ENCODE results near the gene CRAMP1.

DNA sequence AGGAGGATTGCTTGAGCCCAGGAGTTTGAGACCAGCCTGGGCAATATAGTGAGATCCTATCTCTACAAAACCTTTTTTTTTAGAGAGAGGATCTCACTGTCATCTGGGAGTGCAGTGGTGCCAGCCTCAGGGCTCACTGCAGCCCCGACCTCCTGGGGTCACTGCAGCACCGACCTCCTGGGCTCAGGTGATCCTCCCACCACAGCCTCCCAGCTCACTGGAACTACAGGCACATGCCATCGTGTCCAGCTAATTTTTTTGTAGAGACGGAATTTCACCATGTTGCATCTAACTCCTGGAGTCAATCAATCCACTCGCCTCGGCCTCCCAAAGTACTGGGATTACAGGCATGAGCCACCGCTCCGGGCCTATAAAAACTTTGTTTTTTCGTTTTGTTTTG lies 109.2 kb downstream of the CRAMP1 start:
- TF ChIP-seq, protein P1, sequence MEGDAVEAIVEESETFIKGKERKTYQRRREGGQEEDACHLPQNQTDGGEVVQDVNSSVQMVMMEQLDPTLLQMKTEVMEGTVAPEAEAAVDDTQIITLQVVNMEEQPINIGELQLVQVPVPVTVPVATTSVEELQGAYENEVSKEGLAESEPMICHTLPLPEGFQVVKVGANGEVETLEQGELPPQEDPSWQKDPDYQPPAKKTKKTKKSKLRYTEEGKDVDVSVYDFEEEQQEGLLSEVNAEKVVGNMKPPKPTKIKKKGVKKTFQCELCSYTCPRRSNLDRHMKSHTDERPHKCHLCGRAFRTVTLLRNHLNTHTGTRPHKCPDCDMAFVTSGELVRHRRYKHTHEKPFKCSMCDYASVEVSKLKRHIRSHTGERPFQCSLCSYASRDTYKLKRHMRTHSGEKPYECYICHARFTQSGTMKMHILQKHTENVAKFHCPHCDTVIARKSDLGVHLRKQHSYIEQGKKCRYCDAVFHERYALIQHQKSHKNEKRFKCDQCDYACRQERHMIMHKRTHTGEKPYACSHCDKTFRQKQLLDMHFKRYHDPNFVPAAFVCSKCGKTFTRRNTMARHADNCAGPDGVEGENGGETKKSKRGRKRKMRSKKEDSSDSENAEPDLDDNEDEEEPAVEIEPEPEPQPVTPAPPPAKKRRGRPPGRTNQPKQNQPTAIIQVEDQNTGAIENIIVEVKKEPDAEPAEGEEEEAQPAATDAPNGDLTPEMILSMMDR (IDR thresholded peaks at IDR 0.05) = no peak
- TF ChIP-seq POLR2A (IDR thresholded peaks at IDR 0.05) = no peak
